ENCODE data around the gene PLEKHG5.
A peak's percentile ranks its signal among the peaks of the same experiment; 100 is the strongest.

- TF ChIP-seq REST (IDR thresholded peaks at IDR 0.05; ENCODE audit: low read depth) (no peak), NFIC (IDR thresholded peaks at IDR 0.05) (no peak), EP300 (IDR thresholded peaks at IDR 0.05; ENCODE audit: borderline replicate concordance) (no peak), CREB1 (IDR thresholded peaks at IDR 0.05; ENCODE audit: low read depth) (no peak), FOXM1 (IDR thresholded peaks at IDR 0.05; ENCODE audit: borderline replicate concordance, low read depth) (no peak), TCF12 (IDR thresholded peaks at IDR 0.05; ENCODE audit: low read depth) (0 out of 2 replicates have a peak, but pooled peaks have one; percentile 25), CEBPB (IDR thresholded peaks at IDR 0.05) (no peak), TEAD4 (IDR thresholded peaks at IDR 0.05) (no peak), RAD21 (IDR thresholded peaks at IDR 0.05; ENCODE audit: low read depth) (no peak), ZBTB7A (IDR thresholded peaks at IDR 0.05; ENCODE audit: low read depth) (peak; percentile 73; the same call in 1 of the 2 replicates), USF1 (IDR thresholded peaks at IDR 0.05) (no peak)
Measured at GRCh38 chr1:6467744-6468688, 23.5 kb downstream of the PLEKHG5 start.
